NCI-H748 (cell line): ENCODE measurements around the gene PDSS1.

Experiments
- DNase-seq: peaks from one replicate; lab custom pipeline; 2025; ENCODE audit not compliant: unreplicated experiment; lab: John Stamatoyannopoulos, UW

The PDSS1 gene

GRCh38 chr10:26792758-26793495, 95.4 kb downstream of the PDSS1 start:
- no peak for DNase-seq
